Iris pigment epithelial cell (primary cell): ENCODE data around the gene SVIP.

Experiments
- DNase-seq: peaks from one replicate; pipeline ENCODE4 v3.0.0-alpha.2; 2011; ENCODE audit warnings: low read depth

Gene SVIP, protein sequence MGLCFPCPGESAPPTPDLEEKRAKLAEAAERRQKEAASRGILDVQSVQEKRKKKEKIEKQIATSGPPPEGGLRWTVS

DNA sequence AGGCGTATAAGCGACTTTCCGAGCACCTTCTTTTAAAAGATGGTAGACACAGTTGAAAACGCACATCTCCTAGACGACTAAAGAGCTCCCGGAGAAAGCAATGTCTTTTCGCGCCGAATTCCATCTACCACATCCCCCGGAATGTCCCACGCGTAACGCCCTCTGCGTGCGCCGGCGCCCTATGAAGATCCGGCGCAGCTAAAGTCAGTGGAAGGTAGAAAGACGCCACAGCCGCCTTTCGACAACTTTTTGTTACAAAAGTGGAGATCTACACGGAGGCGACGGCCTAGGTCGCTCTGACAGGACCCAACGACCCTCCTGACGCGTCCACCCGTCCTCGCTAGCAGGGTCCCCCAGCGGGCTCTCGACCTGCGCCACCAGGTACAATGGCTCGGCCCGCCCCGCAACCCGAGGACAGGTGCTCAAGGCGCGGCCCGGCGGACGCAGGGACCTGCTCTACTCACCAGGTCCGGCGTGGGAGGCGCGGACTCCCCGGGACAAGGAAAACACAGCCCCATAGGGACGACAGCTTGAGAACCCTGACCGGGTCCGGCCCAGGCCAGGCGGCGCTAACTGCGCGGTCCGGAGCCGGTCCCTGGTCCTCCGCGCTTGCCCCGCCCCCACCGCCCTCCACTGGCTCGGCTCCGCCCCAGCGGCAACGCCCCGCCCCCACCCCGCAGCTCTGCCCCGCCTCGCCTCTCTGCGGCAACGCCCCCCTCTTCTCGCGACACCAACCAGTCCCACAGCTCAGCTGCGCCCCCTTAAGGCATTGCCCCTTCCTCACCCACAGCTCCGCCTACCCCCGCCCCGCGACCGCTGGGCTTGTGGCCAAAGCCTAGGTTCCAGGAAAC is at the start of gene SVIP:
SVIP (minus strand) TSS at position 571 of the 851 bp plus-strand sequence; CDS start at position 518, 53 bp downstream.
- DNase-seq: peak; percentile 86

DNA sequence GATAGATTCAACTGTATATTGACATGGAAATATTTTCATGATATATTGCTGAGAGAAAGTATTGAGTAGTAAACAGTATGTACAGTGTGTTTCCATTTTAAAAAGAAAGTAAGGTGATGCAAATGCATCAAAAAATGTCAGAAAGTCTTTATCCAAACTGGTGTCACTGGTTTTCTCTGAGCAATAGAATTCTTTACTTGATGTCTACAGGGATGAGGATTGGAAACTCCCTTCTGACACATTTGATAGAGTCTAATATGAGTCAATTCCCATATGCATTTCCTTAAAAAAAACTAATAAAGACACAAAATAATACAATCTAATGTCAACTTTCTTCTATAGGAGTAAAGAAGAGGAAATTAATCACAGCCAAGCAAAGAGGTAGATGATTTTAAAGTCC is 49.0 kb upstream of the SVIP start:
- no peak for DNase-seq

DNA sequence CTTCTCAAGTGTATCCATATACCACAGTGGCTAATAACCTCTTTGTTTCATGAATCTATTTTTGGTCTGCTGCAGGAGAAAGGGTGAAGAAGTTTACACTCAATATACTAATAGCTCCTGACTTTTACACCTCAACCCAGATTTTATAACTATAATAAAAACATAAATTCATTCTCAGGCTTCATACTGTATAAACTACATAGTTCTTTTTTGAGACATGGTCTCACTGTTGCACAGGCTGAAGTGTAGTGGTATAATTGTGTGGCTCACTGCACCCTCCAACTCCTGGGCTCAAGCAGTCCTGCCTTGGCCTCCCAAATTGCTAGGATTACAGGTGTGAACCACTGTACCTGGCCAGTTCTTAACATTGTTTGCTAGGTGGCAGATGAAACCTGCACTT is 48.4 kb upstream of the SVIP start:
- DNase-seq: no peak

DNA sequence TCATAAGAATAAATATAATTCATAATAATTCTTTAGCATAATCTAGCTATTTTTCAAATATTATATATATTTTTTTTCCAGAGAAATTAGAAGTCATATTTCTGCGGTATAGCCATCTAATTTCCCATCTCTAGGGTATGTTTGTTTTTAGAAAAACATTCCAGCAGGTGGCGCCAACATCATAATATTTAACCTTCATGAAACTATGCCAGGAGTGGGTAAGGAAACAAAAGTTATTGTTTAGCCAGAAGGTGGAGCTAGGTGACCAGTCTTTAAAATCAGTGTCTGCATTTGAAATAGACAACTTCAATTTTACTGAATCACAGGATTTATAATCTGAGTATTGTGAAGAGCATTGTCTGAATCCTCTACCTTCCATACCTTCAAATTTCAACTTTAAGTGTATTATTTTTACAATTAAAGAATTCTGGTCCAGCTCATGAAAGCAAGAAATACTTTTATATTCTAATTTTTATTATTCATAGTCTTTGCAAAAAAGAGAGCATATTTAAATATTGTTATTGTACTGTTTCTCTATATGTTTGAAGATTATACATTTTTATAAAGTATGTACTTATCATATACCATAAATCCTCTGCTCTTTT is 46.4 kb upstream of the SVIP start:
- peak; percentile 83 for DNase-seq

DNA sequence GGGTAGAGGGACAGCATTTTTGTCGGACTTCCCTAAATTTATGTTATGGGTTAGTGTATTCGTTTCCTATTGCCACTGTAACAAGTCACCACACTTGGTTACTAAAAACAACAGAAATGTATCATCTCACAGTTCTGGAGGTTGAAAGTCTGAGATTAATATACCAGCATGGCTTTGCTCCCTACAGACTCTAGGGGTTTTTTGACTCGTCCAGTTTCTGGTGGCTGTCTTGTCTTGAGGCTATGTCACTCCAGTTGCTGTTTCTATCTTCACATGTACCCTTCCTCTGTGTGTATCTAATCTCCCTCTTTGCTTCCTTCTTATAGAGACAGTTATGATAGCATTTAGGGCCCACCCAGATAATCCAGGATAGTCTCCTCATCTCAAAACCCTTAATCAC is 39.7 kb upstream of the SVIP start:
- no peak for DNase-seq

DNA sequence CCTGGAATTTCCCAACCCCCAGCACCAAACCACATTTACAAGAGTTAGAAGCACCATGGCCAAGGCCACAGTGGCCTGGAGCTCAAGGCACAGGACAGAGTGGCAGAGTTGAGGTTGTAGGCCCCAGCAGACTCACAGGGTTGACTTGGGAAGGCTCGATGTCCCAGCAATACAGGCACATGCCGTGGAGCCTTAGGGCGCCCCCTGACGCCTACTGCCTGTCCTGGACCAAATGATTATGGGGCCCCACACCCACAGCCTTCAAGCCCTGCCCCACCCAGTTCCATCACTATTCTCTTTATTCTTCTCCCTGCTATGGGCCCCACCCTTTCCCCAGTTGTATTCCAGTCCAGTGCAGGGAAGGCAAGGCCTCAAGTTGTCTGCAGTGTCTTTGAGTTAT is 30.6 kb upstream of the SVIP start, which contains the start of gene CCDC179:
CCDC179 (minus strand) TSS at position 234 of the 400 bp plus-strand sequence; CDS start at position 181, 53 bp downstream.
- DNase-seq: no peak

DNA sequence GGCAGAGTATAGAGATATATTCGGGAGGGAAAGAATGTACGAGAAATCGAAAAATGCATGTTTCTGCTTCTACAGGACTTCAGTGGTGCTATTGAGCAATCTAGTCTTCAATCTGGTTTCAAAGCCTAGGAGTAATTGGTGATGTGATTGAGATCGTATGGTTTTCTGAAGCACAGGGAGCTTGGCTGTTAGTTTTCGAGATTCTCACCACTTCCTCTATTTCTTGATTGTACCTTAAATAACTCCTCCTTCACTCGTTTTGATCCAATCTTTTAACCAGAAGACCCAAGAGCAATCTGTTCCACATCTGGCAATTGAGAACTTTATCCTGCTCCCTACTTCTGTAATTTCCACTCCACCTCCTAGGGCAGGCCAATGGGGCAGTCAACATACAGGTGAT is 30.2 kb upstream of the SVIP start:
- DNase-seq: no peak

DNA sequence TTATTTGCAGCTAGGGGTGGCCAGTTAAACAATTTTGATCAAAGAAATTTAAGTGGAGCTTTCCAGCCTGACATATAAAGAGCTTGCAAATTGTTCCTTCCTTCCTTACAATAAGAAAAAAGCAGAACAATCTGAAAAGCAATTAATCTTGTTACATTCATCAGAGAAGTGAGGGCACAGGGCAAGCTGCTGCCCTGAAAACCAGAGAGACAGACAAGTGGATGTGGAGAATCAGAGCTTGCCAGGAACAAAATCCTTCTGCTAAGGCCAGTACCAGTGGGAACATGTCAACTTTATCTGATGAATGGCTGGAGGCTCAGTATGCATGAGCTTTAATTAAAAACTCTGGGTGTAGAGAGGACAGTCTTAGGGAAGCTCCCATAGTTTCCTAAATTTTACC is 21.9 kb upstream of the SVIP start:
- no peak for DNase-seq

DNA sequence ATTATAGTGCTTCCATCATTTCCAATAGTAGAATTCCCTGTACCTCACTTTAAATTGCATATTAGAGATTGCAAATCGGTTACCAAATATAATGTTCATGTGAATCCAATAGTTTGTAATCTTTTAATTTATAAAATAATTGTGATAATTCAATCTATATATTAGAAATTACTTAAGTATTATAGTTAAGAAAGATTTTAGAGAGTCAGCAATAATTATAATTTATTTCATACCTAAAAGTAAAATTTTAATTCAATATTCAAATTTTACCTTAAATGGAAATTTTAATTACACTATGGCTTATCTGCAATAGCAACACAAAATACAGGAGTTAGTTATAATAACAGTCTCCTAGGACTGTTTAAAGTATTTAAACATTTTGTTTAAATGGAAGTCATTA is 17.1 kb upstream of the SVIP start:
- no peak for DNase-seq

DNA sequence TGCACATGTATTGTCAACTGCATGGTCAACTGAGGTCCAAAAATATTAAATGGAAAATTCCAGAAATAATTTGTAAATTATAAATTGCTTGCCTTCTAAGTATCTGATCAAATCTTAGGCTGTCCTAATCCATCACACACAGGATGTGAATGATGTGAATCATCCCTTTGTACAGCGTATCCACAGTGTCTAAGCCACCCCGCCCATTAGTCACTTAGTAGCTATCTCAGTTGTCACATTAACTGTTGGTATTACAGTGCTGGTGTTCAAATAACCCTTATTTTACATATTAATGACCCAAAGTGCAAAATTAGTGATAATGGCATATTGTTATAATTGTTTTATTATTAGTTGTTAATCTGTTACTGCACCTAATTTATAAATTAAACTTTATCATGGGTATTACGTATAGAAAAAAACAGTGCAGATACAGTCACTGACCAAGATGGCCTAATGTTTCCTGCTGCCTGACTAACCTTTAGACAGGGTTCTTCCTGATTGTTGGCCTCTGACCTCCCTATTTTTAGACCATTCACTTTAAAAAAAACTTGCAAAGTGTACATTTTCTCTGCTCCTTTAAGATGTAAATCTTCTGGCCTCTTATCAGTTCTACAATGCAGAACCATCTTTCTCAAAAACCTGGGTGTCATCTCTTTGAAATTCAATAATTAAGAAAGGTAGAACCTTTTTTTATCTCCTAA is 2.9 kb upstream of the SVIP start:
- peak; percentile 10 for DNase-seq

DNA sequence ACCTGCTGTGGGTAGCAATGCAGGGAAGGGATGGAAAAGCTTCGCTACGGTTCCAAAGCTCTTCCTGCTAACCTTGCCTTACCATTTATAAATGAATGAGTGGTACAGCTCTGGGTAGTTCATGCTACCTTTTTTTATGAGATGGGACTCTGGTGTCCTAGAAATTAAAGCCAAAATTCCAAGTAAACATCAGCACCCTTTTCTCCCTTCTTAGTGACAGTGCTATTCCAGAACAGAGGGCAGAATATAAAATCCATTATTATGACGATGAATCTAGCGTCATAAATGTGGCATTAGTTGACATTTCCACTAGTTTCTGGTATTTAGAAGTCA is 447 bp upstream of the SVIP start:
- DNase-seq: no peak

DNA sequence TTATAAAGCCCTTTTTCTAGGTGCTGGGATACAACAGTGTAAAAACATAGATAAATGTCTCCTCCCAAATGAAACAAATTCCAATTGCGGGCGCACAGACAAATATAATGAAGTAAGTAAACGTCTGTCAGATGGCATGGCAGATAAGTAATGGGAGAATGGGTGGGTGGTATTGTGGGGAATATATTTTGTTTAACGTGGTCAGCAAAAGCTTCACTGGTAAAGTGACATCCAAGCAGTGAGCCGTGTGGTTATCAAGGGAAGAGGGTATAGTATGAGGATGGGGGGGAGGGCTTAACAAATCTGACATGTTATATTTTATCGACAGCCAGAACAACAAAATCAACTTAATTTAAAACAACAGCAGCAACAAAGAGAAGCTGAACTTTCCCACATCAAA is 1.2 kb downstream of the SVIP start:
- no peak for DNase-seq

DNA sequence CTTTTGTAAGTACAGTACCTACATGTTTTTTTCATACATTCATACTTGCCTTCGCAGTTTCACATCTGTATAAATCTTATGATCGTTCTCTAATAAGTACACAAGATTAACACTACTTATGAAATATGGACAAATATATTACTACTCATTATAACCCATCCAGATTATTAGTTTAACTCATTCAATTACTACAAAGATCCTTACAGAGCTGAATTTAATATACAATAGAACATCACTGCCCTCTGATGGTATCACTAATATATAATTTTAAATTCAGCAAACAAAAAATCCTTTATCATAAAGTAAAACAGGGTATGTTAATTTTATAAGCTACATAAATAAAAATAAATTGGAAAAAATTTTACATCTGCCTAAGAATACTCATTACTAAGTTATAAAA is 7.4 kb downstream of the SVIP start:
- DNase-seq: no peak

DNA sequence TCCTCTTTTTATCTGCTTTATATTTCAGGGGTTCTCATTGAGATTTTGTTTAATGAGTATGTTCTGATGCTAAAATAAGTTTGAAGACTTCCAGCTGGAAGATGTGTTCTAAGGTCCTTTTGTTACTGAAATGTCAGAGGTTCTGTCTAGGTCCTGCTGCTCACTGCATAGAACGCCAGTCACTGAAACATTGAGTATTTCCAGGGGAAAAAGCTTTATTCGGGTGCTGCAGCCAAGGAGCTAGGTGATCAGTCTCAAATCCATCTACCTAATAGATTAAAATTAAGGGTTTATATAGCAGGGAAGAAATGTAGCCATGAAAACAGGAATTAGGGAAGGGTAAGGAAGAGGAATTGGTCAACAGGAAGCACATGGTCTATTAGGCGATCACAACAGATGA is 19.7 kb downstream of the SVIP start:
- no peak for DNase-seq

DNA sequence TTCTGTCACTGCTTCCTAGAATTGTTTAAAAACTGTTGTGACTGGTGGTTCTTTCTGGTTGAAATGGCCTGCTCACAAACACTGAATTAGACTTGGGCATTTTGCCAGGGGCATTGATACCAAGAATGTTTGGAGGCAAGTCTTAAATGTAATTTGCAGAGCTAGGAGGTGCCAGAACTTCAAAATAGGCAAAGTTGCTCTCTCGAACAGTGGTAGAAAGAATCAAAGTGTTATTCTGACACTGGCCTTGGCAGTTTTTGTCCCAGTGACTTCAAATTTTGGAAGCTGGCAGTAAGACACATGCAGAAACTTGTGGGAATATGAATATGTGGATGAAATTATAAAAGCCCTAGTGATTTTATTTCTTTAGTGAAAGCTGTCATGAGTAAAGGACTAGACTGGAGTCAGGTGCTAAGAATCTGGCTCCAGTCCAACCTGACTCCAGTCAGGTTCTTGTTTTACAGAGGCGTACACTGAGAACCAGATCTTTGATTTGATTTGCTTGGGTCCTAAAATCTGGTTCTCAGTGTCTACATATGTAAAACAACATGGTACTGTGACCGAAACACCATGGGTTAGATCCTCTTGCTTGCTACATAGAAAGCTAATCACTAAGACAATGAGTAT is 20.9 kb downstream of the SVIP start:
- no peak for DNase-seq

DNA sequence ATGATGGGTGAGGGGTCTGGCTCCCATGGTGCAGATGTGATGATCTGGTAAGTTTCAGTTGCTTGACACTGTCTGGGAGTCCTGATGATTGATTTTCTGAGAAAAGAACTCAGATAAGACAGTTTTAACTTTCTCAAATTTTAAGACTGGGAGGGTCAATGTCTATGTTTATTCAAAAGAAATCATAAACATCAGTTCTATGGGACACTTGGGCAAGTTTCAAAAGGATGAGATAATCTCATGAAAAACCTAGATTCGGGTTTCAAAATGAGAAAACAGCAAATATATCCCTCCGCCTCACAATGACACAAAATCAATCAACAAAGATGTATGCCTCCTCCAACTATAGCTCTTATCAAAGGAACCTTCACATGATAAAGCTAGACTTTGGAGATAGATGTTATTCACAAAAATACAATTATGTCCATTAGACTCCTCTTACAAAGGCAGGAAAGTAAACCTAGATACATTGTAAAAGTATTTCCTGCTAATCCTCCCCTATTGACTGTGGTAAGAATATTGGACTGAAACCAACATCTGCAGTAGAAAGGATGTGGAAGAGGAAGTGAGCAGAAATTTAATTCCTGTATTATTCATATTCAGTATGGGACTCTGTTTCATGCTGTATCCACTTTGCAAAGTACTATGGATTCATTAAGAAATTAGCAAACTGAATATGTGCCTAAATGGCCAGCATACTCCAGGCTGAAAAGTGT is 21.6 kb downstream of the SVIP start:
- peak; percentile 58 for DNase-seq

DNA sequence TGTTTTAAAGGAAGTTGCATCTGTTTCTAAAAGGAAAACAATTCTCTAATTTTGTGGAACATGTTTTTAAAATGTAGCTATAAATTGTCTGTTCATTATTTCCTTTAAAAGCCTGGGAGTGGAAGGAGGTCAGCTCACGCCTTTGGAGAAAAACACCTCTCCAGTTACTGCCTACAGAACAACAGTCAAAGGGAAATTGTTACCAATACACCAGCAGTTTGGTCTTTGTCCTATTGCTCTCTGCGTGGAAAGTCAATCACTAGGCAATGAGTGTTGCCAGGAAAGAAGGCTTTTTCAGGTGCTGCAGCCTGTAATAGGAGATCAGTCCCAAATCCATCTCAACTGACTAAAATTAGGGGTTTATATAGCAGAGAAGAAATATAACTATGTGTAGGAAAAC is 22.2 kb downstream of the SVIP start:
- no peak for DNase-seq

DNA sequence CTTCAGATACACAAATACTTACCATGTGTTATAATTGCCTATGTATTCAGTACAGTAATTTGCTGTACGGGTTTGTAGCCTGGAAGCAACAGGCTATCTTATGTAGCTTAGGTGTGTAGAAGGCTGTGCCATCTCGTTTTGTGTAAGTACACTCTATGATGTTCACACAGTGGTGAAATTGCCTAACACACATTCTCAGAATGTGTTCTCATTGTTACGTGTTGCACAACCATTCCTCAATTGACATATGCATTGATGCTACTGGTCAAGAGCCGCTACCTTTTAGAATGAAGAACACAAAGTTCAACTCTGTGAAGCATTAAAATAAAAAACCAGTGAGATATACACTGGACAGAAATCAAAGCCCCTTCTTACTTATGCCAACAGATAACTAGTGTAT is 26.7 kb downstream of the SVIP start:
- no peak for DNase-seq

DNA sequence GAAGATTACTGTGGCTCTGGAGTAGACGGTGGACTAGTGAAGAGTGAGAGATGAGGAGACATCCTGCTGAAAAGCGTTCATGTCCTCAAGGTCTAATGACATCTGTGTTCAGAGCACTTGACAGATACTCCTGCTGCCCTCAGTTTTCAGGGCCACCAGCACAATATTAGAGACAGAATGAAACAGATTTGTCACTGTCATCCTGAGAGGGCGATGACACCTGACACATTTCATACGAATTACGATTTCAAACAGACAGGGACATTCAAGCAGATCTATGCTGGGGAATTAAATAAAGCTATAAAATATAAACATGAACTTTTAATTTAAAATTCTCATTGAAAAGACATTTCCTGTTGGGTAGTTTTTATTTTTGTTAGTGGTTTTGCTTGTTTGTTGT is 29.1 kb downstream of the SVIP start:
- DNase-seq: no peak

DNA sequence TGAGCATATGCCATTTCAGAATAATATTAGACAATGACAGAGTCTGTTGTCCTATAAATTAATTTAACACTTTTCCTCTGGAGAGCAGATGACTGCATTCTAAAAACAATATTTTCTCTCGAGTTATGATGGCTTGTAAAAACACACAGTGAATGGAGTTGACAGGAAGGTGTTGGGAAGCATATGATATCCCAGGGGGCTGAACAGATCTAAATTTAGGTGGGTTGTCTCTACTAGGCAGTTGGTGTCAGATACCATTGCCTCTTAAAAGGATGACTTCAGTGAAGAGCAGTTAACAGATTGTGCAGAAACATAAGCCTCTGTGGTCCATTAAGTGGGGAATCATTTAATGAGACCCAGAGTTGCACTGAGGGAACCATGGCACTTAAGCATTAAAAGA is 30.7 kb downstream of the SVIP start:
- DNase-seq: no peak

DNA sequence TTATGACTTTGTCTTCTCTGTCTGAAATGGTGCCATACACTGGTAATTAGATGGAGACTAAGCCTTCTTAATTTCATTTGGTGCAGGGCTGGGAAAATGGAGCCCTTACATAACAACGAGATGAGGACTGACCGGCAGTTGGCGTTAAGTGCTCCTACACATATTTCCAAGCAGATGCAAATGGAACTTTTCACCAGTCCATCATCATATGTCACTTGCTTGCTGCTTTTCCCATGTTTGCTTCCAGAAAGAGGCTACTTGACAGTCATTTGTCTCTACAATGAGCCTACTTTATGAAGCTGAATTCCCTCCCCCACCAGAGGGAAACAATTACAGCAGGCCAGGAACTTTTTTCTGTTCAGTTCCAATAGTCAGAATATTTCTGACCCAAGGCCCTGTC is 32.6 kb downstream of the SVIP start:
- no peak for DNase-seq

DNA sequence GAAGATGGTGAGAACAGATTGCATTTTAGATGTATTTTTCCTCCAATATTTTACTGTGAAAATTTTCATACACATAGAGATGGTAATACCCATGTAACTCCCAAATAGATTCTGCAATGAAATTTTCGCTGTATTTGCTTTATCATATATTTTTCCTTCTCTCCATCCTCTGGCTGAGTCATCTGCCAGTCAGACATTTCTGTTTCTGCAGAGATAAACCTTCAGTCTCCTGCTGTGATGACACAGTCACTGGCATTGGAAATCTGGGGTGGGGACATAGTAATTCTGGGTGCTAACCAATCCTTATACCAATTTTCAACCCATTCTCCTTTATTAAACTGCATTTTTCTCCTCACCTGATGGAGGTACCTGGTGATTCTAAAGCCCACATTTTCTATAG is 33.7 kb downstream of the SVIP start:
- DNase-seq: no peak
